ENCODE measurements around the gene PALB2.

Gene PALB2

DNA sequence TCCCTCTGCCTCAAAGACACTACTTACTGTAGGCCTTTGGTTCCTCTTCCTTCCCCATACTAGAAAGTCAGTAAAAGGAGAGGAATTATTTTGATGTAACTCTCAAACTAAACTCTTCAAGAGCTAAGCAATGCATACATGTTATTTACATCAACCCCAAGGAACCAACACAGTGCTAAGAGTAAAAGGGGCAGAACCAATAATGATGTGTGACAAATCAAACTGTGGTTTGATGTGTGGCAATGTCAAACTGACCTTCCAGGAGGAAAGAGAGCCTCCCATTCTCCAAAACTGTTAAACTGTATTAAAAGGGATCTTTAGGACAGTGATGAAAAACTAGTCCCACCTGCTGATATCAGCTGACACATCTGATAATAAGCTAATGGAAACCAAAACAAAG is 60.7 kb downstream of the PALB2 start:
- DNase-seq: no peak

DNA sequence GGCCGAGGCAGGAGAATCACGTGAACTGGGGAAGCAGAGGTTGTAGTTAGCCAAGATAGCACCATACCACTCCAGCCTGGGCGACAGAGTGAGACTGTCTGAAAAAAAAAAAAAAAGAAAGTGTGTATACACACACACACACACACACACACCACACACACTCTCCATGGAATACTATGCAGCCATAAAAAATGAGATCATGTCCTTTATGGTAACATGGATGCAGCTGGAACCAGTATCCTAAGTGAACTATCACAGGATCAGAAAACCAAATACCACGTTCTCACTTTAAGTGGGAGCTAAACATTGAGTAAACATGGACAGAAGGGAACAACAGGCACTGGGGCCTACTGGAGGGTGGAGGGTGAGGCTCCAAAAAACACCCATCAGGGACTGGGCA is 61.7 kb downstream of the PALB2 start:
- DNase-seq: no peak

DNA sequence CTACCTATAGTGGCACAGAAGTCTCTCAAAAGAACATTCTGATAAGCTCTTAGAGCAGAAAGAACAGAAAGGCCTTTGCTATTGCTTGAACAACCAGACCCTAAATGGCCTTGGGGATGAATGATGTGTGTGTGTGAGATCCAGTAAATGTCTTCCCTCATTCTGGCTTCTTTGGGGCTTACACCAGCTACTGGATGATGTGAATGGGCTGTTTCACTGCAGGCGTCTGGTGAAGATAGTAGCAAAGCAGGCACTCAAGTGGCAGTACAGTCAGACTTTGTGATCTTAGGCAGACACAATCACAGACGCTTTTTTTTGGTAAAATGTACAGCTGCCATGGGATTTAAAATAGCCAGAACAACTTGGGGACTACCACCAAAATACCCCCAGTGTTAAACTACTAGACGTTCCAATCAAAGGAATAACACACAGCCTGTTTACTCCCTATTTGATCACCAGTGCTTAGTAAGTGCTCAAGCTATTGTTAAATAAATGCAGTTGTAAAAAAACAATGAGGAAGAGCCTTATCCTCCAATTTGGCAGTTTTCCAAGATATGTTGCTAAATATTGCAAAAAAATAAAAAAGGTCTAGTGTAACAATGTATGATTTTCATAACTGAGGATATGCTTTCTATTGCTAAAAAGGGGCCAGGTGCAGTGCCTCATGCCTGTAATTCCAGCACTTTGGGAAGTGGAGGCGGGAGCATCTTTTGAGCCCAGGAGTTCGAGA is 62.8 kb downstream of the PALB2 start:
- no peak for DNase-seq

DNA sequence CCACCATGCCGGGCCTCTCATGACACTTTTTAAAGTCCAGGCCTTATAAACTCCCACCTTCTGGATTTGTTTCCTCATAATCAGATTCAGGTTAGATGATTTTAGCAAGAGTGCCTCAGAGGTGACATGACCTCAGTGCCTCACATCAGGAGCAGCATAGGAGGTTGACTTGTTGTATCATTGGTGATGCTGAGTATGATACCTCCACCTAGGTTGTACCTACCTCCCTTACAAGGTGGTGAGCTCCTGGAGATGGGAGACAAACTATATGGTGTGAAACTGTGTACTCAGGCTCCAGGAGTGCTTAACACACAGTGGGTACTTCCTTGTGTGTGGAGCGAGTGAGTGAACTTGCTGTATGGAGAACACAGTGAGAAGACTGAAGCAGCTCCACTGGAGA is 63.6 kb downstream of the PALB2 start:
- no peak for DNase-seq

DNA sequence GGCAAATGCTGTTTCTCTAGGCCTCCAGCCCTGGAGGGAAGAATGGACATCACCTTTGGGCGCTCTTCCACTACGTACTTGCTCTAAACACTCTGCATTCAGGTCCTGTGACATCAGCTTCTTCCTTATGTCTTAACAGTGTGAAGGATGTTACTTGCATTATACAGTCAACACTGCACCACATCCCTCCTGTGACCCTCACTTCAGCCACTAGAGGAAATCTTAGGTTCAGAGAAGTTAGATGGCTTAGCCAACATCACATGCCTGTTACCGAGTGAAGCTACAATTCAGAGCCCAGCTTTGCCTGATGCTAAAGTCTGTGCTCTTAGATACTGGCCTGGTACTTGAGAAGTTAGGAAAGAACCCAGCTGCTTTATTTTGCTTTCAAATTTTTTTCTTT is 65.3 kb downstream of the PALB2 start:
- DNase-seq: no peak

DNA sequence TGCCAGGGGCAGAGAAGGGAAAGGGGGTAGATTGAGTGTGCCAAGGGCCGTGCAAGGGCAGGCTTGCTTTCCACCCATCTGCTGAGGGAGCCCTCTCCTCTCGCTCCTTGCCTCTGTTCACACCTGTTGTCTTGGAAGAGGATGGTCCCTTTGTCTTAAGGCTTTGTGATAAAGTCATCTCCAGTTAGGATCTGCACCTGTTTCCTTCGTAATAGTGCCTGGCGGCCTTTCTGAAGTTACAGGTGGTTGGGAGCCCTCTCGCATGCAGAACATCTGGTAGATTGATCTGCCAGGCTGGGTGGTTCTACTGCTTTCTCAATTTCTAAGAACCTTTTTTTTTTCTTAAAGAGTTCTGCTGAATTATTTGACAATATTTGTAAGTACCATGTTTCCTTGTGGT is 67.3 kb downstream of the PALB2 start:
- DNase-seq: no peak

DNA sequence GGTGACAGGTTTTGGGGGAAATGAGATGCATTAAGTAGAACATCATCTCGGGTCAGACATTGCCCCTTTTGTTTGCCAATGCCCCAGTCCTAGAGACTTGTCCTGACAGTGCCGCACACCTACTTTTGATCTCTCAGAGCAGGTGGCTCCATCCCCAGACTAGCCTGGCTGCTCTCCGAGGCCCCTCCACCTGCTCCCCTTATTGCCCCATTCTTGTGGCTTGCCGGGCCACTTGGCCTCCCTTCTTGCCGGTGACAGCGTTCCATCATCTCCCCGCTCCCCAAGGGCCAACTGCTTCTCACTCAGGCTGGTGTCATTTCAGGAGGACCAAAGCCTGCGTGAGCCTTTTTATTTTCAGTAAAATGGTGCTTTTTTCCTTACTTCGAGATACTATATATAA is 68.7 kb downstream of the PALB2 start:
- no peak for DNase-seq

DNA sequence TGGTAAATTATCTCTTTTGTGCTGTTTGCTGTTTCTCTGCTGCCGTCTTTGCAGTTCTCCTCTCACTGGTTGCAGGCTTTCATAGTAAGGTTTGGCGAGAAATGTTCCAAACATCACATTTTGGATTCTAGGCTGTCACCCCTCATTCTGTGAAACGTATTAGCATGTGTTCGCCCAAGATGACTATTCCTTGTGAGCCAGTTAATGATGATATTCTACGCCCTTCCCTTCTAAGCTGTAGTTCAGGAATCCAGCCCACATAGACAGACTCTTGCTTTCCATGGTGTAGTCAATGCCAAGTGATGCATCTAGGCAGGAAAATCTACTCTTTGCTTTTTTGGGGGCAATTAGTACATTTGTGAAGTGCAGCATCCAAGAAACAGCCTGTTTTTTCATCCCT is 69.2 kb downstream of the PALB2 start:
- DNase-seq: no peak

DNA sequence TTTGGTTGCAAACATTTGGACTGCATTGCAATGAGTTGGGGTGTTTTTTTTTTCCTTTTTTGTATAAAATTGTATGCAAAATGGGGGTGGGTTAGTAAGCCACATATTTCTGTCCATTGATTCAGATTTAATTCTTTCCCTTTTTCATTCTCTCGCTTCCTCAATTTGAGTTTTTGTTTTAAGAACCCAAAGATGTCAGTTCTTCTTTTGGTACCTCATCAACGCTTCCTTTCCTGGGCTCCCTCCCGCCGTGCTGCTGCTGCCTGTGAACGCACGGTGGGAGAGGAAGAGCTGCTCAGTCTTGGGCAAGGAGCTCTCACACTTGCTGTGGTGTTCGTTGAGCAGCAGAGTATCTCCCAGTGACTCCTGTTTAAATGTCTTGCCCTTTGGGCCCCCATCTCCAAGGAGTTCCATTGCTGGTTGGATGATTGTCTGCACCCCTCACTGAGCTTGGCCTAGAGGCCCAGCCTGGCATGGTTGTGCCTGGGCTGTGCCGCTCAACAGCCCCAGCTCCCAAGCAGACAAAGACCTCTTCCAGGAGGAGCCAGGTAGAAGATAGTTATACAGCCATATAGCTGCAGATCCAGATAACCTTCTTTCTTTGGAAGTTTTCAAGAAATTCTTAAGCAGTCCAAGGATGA is 70.0 kb downstream of the PALB2 start:
- peak in 1 of 2 donors; percentile 3 for DNase-seq

DNA sequence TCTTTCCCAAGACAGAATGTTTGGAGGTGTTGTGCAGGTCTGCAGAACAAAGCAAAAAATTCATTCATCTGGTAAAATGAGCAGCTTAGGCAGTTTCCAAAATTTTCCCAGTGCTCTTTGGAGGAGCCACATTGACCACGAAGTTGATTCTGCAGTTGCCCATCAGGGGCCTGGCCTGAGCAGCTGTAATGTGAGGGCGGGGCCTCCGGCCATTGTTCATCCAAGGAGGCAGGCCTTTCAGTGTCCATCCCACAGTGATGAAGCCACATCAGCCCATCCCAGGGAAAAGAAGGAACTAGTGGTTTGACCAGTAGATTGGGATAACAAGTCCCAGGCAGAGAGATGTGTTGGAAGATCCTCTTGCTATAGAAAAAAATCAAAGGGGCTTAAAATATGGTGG is 73.5 kb downstream of the PALB2 start:
- no peak for DNase-seq

DNA sequence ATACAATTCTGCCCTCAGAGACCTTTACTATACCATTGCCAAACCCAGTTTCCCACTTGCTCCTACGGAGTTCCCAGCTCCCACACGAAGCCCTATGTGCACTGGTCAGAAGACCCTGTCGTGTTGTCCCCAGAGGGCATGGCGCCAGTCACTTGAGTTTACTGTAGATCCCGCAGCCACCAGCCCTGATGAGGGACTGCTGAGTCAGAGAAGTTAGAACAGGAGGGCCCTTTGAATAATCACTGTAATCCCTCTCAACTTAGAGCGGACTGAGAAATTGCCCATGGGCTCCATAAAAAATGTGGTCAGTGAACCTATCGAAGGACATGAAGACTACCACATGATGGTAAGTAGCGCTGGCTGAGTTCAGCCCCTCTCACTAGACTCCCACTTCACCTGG is 74.4 kb downstream of the PALB2 start:
- DNase-seq: no peak

DNA sequence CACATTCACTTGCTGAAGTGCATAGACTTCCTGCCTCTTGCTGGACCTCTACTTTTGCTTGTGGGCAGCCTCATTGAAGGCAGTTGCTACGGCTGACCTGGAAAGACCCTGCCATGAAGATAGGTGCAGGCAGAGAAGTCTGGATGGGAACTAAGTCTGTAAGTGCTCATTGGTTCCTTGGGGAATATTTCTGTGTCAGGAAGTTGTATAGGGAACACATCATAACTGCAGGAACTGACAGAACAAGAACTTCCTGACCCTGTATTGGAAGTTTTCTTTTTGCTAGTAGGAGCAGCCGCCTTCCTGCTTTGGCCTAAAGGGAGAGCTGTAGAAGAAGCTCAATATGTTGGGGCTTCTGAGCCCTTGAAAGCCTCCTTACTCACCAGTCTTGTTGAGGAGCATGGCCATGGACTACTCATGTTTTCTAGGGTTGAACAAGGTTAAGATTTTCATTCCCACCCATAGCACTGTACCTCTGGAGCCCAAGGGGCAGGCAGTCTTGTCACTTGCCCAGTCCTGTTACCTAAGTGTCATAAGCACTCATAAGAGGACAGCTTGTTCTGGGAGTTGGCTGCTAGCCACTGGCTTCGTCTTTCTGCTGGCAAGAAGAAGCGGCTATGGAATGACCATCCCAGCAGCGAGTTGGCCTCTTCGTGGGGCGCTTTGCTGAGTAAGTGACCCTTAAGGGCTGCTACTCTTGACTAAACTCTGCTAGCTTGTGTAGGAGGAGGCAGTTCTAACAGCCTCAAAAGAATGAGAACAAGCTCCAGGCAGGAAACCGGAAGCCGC is 76.3 kb downstream of the PALB2 start:
- no peak for DNase-seq

DNA sequence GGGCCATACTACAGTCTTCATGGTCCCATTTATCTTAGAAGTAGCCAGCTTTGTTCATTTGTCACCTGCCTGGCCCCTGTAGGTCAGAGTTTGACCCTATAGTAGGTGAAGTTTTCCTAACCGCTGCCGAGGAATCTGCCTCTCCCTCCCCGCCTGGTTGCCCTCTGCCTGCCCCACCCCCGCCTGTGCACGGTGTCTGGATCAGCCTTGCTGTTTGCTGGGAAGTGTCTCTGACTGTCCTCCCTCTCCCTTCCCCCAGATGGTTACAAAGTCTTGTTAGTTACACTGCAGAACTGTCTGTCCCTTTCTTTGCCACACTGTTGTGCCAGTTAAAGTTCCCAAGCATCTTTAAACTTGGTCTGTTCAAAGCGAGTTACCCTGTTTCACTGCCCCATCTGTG is 77.9 kb downstream of the PALB2 start:
- no peak for DNase-seq

DNA sequence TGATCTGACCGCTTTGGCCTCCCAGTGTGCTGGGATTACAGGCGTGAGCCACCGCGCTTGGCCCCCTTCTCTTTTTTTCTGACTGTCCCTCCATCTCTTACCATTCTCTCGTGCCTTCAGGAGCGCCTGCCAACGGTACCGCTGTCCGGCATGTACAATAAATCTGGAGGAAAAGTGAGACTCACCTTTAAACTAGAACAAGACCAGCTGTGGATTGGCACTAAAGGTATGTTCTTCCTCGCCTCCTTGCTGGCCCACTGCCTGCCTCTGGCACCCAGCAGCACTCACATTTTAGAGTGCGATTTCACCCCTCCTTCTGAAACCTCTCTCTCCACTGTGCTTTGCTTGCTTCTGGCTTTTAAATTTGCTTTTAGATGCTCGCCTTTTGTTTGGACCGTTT is 78.6 kb downstream of the PALB2 start:
- no peak for DNase-seq

DNA sequence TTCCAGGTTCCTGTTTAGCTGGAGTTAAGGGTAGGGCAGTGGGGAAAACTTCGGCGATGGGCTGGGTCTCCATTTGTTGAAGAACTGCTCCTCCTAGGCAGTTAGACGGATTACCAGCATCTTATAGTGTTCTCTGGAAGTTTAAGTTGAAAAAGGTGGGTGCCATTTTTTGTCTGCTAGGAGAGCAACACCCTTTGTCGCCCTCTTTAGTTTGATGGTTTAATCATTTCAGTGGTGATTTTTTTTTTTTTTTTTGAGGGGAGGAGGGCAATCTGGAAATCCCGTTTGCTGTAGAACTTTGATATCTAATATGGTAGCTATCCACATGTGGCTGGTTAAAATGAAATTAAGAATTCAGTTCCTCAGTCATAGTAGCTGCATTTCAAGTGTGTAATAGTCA is 79.5 kb downstream of the PALB2 start:
- no peak for DNase-seq

DNA sequence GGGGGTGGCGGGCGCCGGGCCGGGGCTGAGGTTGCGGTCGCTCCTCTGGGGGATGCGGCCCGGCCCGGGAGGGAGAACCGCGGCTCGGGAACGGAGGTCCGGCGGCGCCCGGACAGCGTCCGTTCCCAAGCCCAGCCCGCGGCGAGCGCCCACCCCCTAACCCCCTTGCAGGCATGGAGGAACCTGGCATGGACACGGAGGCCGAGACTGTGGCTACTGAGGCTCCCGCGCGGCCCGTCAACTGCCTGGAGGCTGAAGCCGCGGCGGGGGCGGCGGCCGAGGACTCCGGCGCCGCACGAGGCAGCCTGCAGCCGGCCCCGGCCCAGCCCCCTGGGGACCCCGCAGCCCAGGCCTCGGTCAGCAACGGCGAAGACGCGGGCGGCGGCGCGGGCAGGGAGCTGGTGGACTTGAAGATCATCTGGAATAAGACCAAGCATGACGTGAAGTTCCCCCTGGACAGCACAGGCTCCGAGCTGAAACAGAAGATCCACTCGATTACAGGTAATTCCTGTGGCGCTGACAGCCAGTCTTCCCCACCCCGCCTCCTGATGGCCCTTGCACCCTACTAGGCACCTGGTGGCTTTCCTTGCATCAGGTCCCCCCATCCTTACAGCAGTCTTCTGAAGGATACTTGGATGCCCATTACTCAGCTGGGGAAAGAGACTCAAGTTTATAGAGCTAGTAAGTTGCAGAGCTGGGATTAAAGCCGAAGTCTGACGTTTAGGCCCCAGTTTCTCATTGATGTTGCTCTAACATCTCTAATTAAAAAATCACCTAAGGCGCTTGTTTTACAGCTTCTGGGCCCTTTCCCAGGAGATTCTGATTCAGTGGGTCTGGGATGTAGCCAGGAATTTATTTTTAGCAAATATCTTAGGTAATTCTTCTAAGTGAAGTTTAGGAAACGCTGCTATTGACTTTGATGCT is 83.1 kb downstream of the PALB2 start:
- no peak for DNase-seq

DNA sequence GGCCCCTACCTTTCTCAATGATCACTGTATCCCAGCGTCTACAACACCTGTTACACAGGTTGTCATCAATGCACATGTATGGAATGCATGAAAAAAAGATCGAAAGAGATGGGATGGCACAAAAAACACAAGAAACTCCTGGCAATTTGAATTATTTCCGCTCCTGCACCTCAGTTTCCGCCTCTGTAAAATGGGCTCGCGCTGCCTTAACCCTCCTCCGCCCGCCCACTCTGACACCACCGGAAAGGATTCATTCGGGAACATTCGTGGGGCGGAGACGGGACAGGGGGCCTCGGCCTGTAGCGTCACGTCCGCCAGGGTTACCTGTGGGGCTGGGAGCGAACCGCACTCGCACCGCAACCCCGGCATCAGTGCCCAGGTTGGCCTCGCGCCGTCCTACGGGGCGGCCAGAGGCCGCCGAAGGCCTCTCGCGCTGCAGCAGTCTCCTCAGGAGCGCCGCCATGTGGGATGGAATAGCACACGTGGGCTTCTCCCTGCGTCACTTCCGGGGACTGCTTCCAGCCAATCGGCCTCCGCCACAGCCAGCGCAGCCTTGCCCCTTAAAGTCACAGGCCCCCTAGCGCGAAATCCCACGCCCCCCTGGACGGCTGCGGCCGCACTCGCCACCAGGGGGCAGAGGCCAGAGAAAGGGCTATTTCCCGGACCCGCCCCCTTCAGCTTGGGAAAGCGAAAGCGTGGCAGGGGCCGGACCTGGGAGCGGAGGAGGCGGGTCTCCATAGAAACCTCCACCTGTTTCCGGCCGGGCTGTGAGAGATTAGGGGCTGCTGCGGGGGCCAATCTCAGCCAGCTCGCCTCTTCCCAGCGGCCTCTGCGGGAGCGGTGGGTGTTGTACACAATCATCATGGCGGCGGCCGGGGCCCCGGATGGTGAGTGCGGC is 84.0 kb downstream of the PALB2 start, which contains the start of the genes EARS2 and UBFD1:
TSS of gene EARS2 (minus strand) at position 470 of the 898 bp plus-strand sequence. CDS start at position 463, 7 bp downstream.
TSS of gene UBFD1 (plus strand) at position 847 of the 898 bp plus-strand sequence. CDS start at position 863, 16 bp downstream.
- peak; percentile 93 to 99 for DNase-seq

DNA sequence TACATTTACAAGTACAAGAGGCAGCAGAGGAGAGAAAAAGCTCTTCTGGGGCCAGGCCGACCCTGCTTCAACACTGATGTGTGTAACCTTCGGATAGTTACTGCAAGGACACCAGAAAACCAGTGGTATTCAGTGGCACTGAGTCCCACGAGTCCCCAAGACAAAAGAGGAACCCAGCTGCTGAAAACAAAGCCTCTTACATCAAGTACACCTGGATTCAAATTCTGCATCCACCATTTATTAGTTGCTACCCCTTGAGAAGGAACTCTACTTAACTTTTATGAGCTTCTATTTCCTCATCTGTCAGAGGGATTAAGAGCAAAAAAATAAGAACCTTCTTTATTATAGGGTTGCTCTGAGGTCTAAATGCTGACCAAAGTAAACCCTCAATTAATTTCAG is 86.6 kb downstream of the PALB2 start:
- no peak for DNase-seq
